Measurements from ENCODE around the gene WWOX.

The WWOX gene

DNA sequence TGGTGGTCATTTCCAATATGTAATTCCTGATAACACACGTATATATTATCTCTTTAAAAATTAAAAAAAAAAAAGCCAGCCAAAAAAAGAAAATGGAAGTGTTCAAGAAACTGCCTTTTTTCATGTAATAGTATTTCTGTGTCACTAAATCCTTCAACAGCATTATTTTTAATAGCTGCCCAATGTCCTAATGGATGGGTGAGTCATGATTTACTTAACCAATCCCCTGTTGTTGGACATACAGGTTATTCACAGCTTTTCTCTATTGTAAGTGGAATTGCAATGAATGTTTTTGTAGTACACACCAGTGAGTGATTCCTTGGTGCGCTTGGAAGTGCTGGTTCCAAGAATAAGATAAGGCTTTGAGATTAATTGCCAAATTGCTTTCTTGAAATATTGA, 124.9 kb downstream of the WWOX start:
- no peak for TF ChIP-seq FOXP2 (optimal IDR thresholded peaks at IDR 0.05; ENCODE audit: borderline replicate concordance, extremely low read depth, extremely low read length, insufficient read depth)
- no peak for TF ChIP-seq POLR2AphosphoS5 (IDR thresholded peaks at IDR 0.05; ENCODE audit: low read depth, low read length)
- no peak for TF ChIP-seq SIN3A (IDR thresholded peaks at IDR 0.05; ENCODE audit: borderline replicate concordance, insufficient read depth, low read length)
- TF ChIP-seq TAF1 (IDR thresholded peaks at IDR 0.05; ENCODE audit: borderline replicate concordance, insufficient read depth, low read length), result no peak
- TF ChIP-seq, protein P1, sequence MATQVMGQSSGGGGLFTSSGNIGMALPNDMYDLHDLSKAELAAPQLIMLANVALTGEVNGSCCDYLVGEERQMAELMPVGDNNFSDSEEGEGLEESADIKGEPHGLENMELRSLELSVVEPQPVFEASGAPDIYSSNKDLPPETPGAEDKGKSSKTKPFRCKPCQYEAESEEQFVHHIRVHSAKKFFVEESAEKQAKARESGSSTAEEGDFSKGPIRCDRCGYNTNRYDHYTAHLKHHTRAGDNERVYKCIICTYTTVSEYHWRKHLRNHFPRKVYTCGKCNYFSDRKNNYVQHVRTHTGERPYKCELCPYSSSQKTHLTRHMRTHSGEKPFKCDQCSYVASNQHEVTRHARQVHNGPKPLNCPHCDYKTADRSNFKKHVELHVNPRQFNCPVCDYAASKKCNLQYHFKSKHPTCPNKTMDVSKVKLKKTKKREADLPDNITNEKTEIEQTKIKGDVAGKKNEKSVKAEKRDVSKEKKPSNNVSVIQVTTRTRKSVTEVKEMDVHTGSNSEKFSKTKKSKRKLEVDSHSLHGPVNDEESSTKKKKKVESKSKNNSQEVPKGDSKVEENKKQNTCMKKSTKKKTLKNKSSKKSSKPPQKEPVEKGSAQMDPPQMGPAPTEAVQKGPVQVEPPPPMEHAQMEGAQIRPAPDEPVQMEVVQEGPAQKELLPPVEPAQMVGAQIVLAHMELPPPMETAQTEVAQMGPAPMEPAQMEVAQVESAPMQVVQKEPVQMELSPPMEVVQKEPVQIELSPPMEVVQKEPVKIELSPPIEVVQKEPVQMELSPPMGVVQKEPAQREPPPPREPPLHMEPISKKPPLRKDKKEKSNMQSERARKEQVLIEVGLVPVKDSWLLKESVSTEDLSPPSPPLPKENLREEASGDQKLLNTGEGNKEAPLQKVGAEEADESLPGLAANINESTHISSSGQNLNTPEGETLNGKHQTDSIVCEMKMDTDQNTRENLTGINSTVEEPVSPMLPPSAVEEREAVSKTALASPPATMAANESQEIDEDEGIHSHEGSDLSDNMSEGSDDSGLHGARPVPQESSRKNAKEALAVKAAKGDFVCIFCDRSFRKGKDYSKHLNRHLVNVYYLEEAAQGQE (IDR thresholded peaks at IDR 0.05; ENCODE audit: insufficient read depth in 1 of 2, low read depth in 2 of 2, low read length in 2 of 2), result no peak

DNA sequence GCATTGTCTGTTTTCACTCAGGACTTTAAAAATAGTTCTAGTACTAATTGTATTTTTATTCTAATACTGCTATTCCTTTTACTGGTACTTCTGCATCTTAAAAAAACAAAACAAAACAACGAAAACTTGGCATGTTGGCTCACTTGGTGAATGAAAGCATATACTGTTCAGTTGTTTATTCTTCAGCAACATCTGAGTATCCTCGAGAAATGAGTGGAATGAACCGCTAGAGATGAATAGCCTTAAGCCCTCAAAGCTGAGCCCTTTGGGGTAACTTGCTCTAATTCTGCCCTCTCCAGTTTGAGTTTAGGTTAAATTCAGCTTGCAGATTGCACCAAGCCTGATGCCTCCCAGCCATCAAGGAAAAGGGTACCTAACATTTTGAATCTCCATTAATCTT, 126.5 kb downstream of the WWOX start:
- TF ChIP-seq SIN3A (IDR thresholded peaks at IDR 0.05; ENCODE audit: borderline replicate concordance, insufficient read depth, low read length) (no peak), POLR2AphosphoS5 (IDR thresholded peaks at IDR 0.05; ENCODE audit: low read depth, low read length) (no peak), FOXP2 (optimal IDR thresholded peaks at IDR 0.05; ENCODE audit: borderline replicate concordance, extremely low read depth, extremely low read length, insufficient read depth) (no peak), TAF1 (IDR thresholded peaks at IDR 0.05; ENCODE audit: borderline replicate concordance, insufficient read depth, low read length) (no peak)
- TF ChIP-seq, protein P1 (IDR thresholded peaks at IDR 0.05; ENCODE audit: insufficient read depth in 1 of 2, low read depth in 2 of 2, low read length in 2 of 2), result no peak

DNA sequence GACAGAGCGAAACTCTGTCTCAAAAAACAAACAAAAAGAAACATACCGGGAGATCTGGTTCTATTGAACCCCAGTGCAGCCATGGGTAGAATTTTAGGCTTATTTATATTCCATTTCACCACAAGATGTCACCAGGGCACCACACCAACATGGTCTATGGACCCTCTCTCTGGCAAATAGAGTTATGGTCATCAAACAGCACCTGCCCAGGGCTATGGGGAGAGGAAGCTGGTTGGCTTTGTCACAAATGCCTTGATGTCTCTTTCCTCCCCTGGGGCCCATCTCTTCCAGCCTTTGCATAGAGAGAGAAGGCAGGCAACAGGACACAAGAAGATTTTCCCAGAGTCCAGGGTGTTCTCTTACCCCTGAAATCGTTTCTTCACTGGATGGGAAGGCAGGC, 128.4 kb downstream of the WWOX start:
- TF ChIP-seq, protein P1 (IDR thresholded peaks at IDR 0.05; ENCODE audit: insufficient read depth in 1 of 2, low read depth in 2 of 2, low read length in 2 of 2), result no peak
- no peak for TF ChIP-seq FOXP2 (optimal IDR thresholded peaks at IDR 0.05; ENCODE audit: borderline replicate concordance, extremely low read depth, extremely low read length, insufficient read depth)
- TF ChIP-seq SIN3A (IDR thresholded peaks at IDR 0.05; ENCODE audit: borderline replicate concordance, insufficient read depth, low read length), result no peak
- no peak for TF ChIP-seq POLR2AphosphoS5 (IDR thresholded peaks at IDR 0.05; ENCODE audit: low read depth, low read length)
- TF ChIP-seq TAF1 (IDR thresholded peaks at IDR 0.05; ENCODE audit: borderline replicate concordance, insufficient read depth, low read length), result no peak

DNA sequence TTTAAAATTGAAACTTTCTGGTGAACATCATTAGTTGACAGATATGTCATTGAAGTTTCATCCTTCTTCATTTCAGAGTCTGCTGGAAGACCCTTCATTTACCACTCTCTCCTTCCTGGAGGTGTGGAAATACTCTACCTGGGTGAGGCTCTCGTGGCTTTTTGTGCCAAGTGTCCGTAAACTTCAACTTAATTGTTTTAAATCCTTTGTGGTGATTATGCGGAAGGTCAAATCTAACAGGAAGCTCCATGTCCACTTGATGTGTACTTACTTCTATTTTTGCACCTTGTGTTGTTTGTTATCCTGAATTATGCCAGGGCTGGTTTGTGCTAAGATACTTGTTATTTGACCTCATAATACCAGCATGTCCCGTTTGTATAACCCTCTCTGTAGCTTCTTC, 129.2 kb downstream of the WWOX start:
- no peak for TF ChIP-seq TAF1 (IDR thresholded peaks at IDR 0.05; ENCODE audit: borderline replicate concordance, insufficient read depth, low read length)
- TF ChIP-seq, protein P1 (IDR thresholded peaks at IDR 0.05; ENCODE audit: insufficient read depth in 1 of 2, low read depth in 2 of 2, low read length in 2 of 2), result no peak
- no peak for TF ChIP-seq POLR2AphosphoS5 (IDR thresholded peaks at IDR 0.05; ENCODE audit: low read depth, low read length)
- no peak for TF ChIP-seq SIN3A (IDR thresholded peaks at IDR 0.05; ENCODE audit: borderline replicate concordance, insufficient read depth, low read length)
- no peak for TF ChIP-seq FOXP2 (optimal IDR thresholded peaks at IDR 0.05; ENCODE audit: borderline replicate concordance, extremely low read depth, extremely low read length, insufficient read depth)

DNA sequence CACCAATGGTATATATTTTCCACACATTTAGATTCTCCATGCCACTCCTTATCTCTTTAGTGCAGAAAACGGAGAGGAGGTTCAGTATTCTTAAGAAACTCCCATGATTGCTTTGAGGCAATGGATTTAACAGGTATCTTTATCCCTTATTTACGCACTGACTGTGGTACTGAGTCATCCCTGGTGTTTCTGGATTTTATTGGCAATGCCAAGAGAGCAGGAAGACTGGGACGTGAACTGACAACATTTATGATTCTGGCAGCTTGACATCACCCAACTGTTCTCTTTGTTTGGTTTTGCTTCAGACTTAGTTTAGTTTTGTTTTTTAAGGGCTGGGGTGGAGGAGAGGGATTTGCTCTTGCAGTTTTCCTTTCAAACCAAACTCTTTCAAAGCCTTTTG, 131.4 kb downstream of the WWOX start:
- TF ChIP-seq, protein P1 (IDR thresholded peaks at IDR 0.05; ENCODE audit: insufficient read depth in 1 of 2, low read depth in 2 of 2, low read length in 2 of 2), result no peak
- TF ChIP-seq SIN3A (IDR thresholded peaks at IDR 0.05; ENCODE audit: borderline replicate concordance, insufficient read depth, low read length), result no peak
- no peak for TF ChIP-seq TAF1 (IDR thresholded peaks at IDR 0.05; ENCODE audit: borderline replicate concordance, insufficient read depth, low read length)
- TF ChIP-seq FOXP2 (optimal IDR thresholded peaks at IDR 0.05; ENCODE audit: borderline replicate concordance, extremely low read depth, extremely low read length, insufficient read depth), result no peak
- no peak for TF ChIP-seq POLR2AphosphoS5 (IDR thresholded peaks at IDR 0.05; ENCODE audit: low read depth, low read length)
